ENCODE measurements around the gene RDM1.

RDM1 gene

GRCh38 chr17:35875800-35876139 is 54.8 kb downstream of the RDM1 start:
- H3K27ac ChIP-seq (ENCODE audit: low read length), result peak overlapping the region; percentile 25; the same call in 1 of the 2 replicates
- DNase-seq, result no peak
- peak overlapping the region; percentile 27 for H3K4me2 ChIP-seq (ENCODE audit: low read depth, low read length)
- H4K20me1 ChIP-seq (ENCODE audit: insufficient read depth, low read length), result no peaks in the 10 kb centered on the region
- no peak for TF ChIP-seq EZH2phosphoT487 (IDR thresholded peaks at IDR 0.05; ENCODE audit: low read length)
- TF ChIP-seq CTCF (IDR thresholded peaks at IDR 0.05; ENCODE audit: low read length), result no peak
- no peak for TF ChIP-seq EZH2 (optimal IDR thresholded peaks at IDR 0.05; ENCODE audit: low read depth, low read length)
- no peaks in the 10 kb centered on the region for H3K9me3 ChIP-seq (replicated peaks; ENCODE audit: insufficient read depth, low read length)
- peaks cover 26% of the 10 kb centered on the region for H3F3A ChIP-seq (ENCODE audit: insufficient read depth, low read length)
- H3K27me3 ChIP-seq (replicated peaks; ENCODE audit: insufficient read depth, low read length), result no peaks in the 10 kb centered on the region
- H3K36me3 ChIP-seq (replicated peaks; ENCODE audit: insufficient read depth, low read length), result no peaks in the 10 kb centered on the region
- H3K9ac ChIP-seq (ENCODE audit: low read length), result no peak overlapping the region
- no peak overlapping the region for H3K4me3 ChIP-seq (ENCODE audit: low read length)
- no peaks in the 10 kb centered on the region for H3K9me2 ChIP-seq (replicated peaks; ENCODE audit: insufficient read depth, low read length)
- H3K4me1 ChIP-seq (ENCODE audit: low read length), result peaks cover 31% of the 10 kb centered on the region
- H2AFZ ChIP-seq (ENCODE audit: low read length), result no peak overlapping the region
- H3K79me2 ChIP-seq (ENCODE audit: low read length), result no peaks in the 10 kb centered on the region

- peak overlapping the region; percentile 27 for H3K4me2 ChIP-seq (ENCODE audit: low read depth, low read length)
- no peaks in the 10 kb centered on the region for H3K79me2 ChIP-seq (ENCODE audit: low read length)
- H3K4me3 ChIP-seq (ENCODE audit: low read length), result no peak overlapping the region
- H2AFZ ChIP-seq (ENCODE audit: low read length), result no peak overlapping the region
- H3K9ac ChIP-seq (ENCODE audit: low read length), result no peak overlapping the region
- H3F3A ChIP-seq (ENCODE audit: insufficient read depth, low read length), result peaks cover 22% of the 10 kb centered on the region
- no peaks in the 10 kb centered on the region for H3K9me2 ChIP-seq (replicated peaks; ENCODE audit: insufficient read depth, low read length)
- H3K36me3 ChIP-seq (replicated peaks; ENCODE audit: insufficient read depth, low read length), result no peaks in the 10 kb centered on the region
- no peaks in the 10 kb centered on the region for H3K9me3 ChIP-seq (replicated peaks; ENCODE audit: insufficient read depth, low read length)
- no peaks in the 10 kb centered on the region for H4K20me1 ChIP-seq (ENCODE audit: insufficient read depth, low read length)
- peak overlapping the region; percentile 25; the same call in 1 of the 2 replicates for H3K27ac ChIP-seq (ENCODE audit: low read length)
- no peaks in the 10 kb centered on the region for H3K27me3 ChIP-seq (replicated peaks; ENCODE audit: insufficient read depth, low read length)
- TF ChIP-seq EZH2 (optimal IDR thresholded peaks at IDR 0.05; ENCODE audit: low read depth, low read length) (no peak), EZH2phosphoT487 (IDR thresholded peaks at IDR 0.05; ENCODE audit: low read length) (no peak), CTCF (IDR thresholded peaks at IDR 0.05; ENCODE audit: low read length) (no peak)
- peak; percentile 34 for DNase-seq
- peaks cover 27% of the 10 kb centered on the region for H3K4me1 ChIP-seq (ENCODE audit: low read length)
These were observed 55.3 kb downstream of the RDM1 start for GRCh38 chr17:35875072-35875799.

GRCh38 chr17:35872196-35872980 is 58.2 kb downstream of the RDM1 start:
- Histone ChIP-seq H3K9me2 (replicated peaks; ENCODE audit: insufficient read depth, low read length) (no peaks in the 10 kb centered on the region), H3K4me1 (ENCODE audit: low read length) (peaks cover 20% of the 10 kb centered on the region), H3K27me3 (replicated peaks; ENCODE audit: insufficient read depth, low read length) (no peaks in the 10 kb centered on the region), H4K20me1 (ENCODE audit: insufficient read depth, low read length) (no peaks in the 10 kb centered on the region), H3K4me2 (ENCODE audit: low read depth, low read length) (no peak overlapping the region), H3K9ac (ENCODE audit: low read length) (no peak overlapping the region), H3K9me3 (replicated peaks; ENCODE audit: insufficient read depth, low read length) (no peaks in the 10 kb centered on the region), H3K79me2 (ENCODE audit: low read length) (no peaks in the 10 kb centered on the region), H3K36me3 (replicated peaks; ENCODE audit: insufficient read depth, low read length) (no peaks in the 10 kb centered on the region), H2AFZ (ENCODE audit: low read length) (no peak overlapping the region), H3K27ac (ENCODE audit: low read length) (no peak overlapping the region), H3K4me3 (ENCODE audit: low read length) (no peak overlapping the region), H3F3A (ENCODE audit: insufficient read depth, low read length) (peaks cover 14% of the 10 kb centered on the region; the same call in 1 of the 2 replicates)
- TF ChIP-seq CTCF (IDR thresholded peaks at IDR 0.05; ENCODE audit: low read length) (no peak), EZH2phosphoT487 (IDR thresholded peaks at IDR 0.05; ENCODE audit: low read length) (no peak), EZH2 (optimal IDR thresholded peaks at IDR 0.05; ENCODE audit: low read depth, low read length) (no peak)
- DNase-seq, result no peak

All from MM.1S (cell line).